Renal pelvis (tissue), 12 donors: ENCODE measurements around the gene LASP1. TPM values are rescaled to one million over a fixed set of nuclear protein-coding genes. Genes with fewer than 3 reads are reported as not detected.
"Not testable (repeated sequence)": the region's sequence is repeated elsewhere in the genome, so short reads cannot be mapped to it uniquely, and the experiment has no call there.

Experiments
- DNase-seq: peaks from one replicate; pipeline ENCODE4 v3.0.0-alpha.2; 2013
- long read RNA-seq, 16 experiments: transcript quantifications; one replicate each; lab custom pipeline, GENCODE V29; 2026
- polyA plus RNA-seq, 3 donors: library from polyadenylated mRNA; unstranded; fragments of 120-200 nt; gene quantifications; one replicate each; pipeline ENCODE4 v1.2.1, GENCODE V29; 2013; ENCODE audit not compliant: insufficient read length in 3 of 3

The LASP1 gene
- 100 to 1,000 TPM; 155 to 161 (median 157) TPM for polyA plus RNA-seq
- long read RNA-seq, donor 1, full-length matches to known transcripts = 35 of 40 reads
- long read RNA-seq, donor 1, partial matches to known transcripts = 5 of 40 reads
- long read RNA-seq, donor 1, other reads (novel, unspliced or antisense) = 0 of 40 reads
- long read RNA-seq, donor 2, full-length matches to known transcripts = 46 of 55 reads
- long read RNA-seq, donor 2, partial matches to known transcripts = 9 of 55 reads
- long read RNA-seq, donor 2, other reads (novel, unspliced or antisense) = 0 of 55 reads
- long read RNA-seq, donor 3, full-length matches to known transcripts = 36 of 53 reads
- long read RNA-seq, donor 3, partial matches to known transcripts = 17 of 53 reads
- long read RNA-seq, donor 3, other reads (novel, unspliced or antisense) = 0 of 53 reads
- long read RNA-seq, donor 4, full-length matches to known transcripts = 40 of 40 reads
- long read RNA-seq, donor 4, partial matches to known transcripts = 0 of 40 reads
- long read RNA-seq, donor 4, other reads (novel, unspliced or antisense) = 0 of 40 reads
- long read RNA-seq, donor 5, full-length matches to known transcripts = 24 of 24 reads
- long read RNA-seq, donor 5, partial matches to known transcripts = 0 of 24 reads
- long read RNA-seq, donor 5, other reads (novel, unspliced or antisense) = 0 of 24 reads
- long read RNA-seq, donor 6, full-length matches to known transcripts = 27 of 27 reads
- long read RNA-seq, donor 6, partial matches to known transcripts = 0 of 27 reads
- long read RNA-seq, donor 6, other reads (novel, unspliced or antisense) = 0 of 27 reads
- long read RNA-seq, donor 7, full-length matches to known transcripts = 84 of 346 reads
- long read RNA-seq, donor 7, partial matches to known transcripts = 262 of 346 reads
- long read RNA-seq, donor 7, other reads (novel, unspliced or antisense) = 0 of 346 reads
- long read RNA-seq, donor 8, full-length matches to known transcripts = 31 of 37 reads
- long read RNA-seq, donor 8, partial matches to known transcripts = 6 of 37 reads
- long read RNA-seq, donor 8, other reads (novel, unspliced or antisense) = 0 of 37 reads
- long read RNA-seq, donor 9, full-length matches to known transcripts = 54 of 70 reads
- long read RNA-seq, donor 9, partial matches to known transcripts = 16 of 70 reads
- long read RNA-seq, donor 9, other reads (novel, unspliced or antisense) = 0 of 70 reads
- long read RNA-seq, donor 10, full-length matches to known transcripts = 45 of 74 reads
- long read RNA-seq, donor 10, partial matches to known transcripts = 29 of 74 reads
- long read RNA-seq, donor 10, other reads (novel, unspliced or antisense) = 0 of 74 reads
- long read RNA-seq, donor 11, full-length matches to known transcripts = 39 of 39 reads
- long read RNA-seq, donor 11, partial matches to known transcripts = 0 of 39 reads
- long read RNA-seq, donor 11, other reads (novel, unspliced or antisense) = 0 of 39 reads
- long read RNA-seq, donor 12, full-length matches to known transcripts = 66 of 88 reads
- long read RNA-seq, donor 12, partial matches to known transcripts = 16 of 88 reads
- long read RNA-seq, donor 12, other reads (novel, unspliced or antisense) = 6 of 88 reads
- long read RNA-seq, donor 13, full-length matches to known transcripts = 17 of 51 reads
- long read RNA-seq, donor 13, partial matches to known transcripts = 34 of 51 reads
- long read RNA-seq, donor 13, other reads (novel, unspliced or antisense) = 0 of 51 reads
- long read RNA-seq, donor 14 = 0 reads
- long read RNA-seq, donor 15 = 0 reads
- long read RNA-seq, donor 16, full-length matches to known transcripts = 53 of 65 reads
- long read RNA-seq, donor 16, partial matches to known transcripts = 12 of 65 reads
- long read RNA-seq, donor 16, other reads (novel, unspliced or antisense) = 0 of 65 reads

- peak; percentile 89 for DNase-seq
These were observed at the start of gene LASP1 for GRCh38 chr17:38869526-38870258. LASP1 (plus strand) TSS chr17:38870058; CDS start chr17:38870190, 132 bp downstream.

- DNase-seq = peak; percentile 96
These were observed 44.7 kb upstream of the LASP1 start, which contains the start of gene CWC25 for GRCh38 chr17:38824899-38825761. CWC25 (minus strand) TSS chr17:38825321; CDS start chr17:38825183, 138 bp downstream.

- no peak for DNase-seq
These were observed 44.1 kb upstream of the LASP1 start for GRCh38 chr17:38825762-38826247.

- no peak for DNase-seq
These were observed 25.5 kb upstream of the LASP1 start for GRCh38 chr17:38844261-38844757.

GRCh38 chr17:38848557-38848891 is 21.3 kb upstream of the LASP1 start:
- no peak for DNase-seq

- DNase-seq = no peak
These were observed 20.8 kb upstream of the LASP1 start for GRCh38 chr17:38848939-38849605.

- no peak for DNase-seq
These were observed 19.5 kb upstream of the LASP1 start for GRCh38 chr17:38850374-38850773.

GRCh38 chr17:38851434-38851833 is 18.4 kb upstream of the LASP1 start:
- no peak for DNase-seq

GRCh38 chr17:38852771-38853291 is 17.0 kb upstream of the LASP1 start:
- DNase-seq = no peak

- DNase-seq = peak; percentile 99
These were observed 16.3 kb upstream of the LASP1 start, which contains the start of gene RPL23 for GRCh38 chr17:38853292-38854219. RPL23 (minus strand) TSS chr17:38853721; CDS start chr17:38853710, 11 bp downstream.

- not testable (repeated sequence) for DNase-seq
These were observed 14.7 kb upstream of the LASP1 start for GRCh38 chr17:38855101-38855714.

GRCh38 chr17:38857271-38857670 is 12.6 kb upstream of the LASP1 start:
- no peak for DNase-seq

- no peak for DNase-seq
These were observed 8.4 kb upstream of the LASP1 start for GRCh38 chr17:38861399-38861843.

GRCh38 chr17:38864636-38865398 is 5.0 kb upstream of the LASP1 start:
- DNase-seq = no peak
